GM12891 (cell line): ENCODE results near the gene ST6GAL2.

ENCODE experiments used
- DNase-seq: peaks from one replicate; pipeline ENCODE4 v3.0.0; 2011; ENCODE audit warnings: low spot score; ENCODE audit not compliant: insufficient read length
- FAIRE-seq: peaks from 2 replicates; lab custom pipeline; 2011; peaks lifted over from hg19 to GRCh38; lab: Jason Lieb, UNC
- PAX5 ChIP-seq: IDR thresholded peaks from 2 replicates; pipeline ENCODE4 v1.6.1; 2011; ENCODE audit warnings: low read length, moderate library complexity, mild to moderate bottlenecking; ENCODE audit not compliant: insufficient read depth, severe bottlenecking
- POLR2A ChIP-seq: IDR thresholded peaks from 2 replicates; pipeline ENCODE4 v1.6.1; 2011; ENCODE audit warnings: low read depth, low read length, control low read depth
- POLR2AphosphoS5 ChIP-seq: IDR thresholded peaks from 2 replicates; pipeline ENCODE4 v1.6.1; 2011; ENCODE audit warnings: low read depth, low read length, control low read depth
- POU2F2 ChIP-seq: IDR thresholded peaks from 2 replicates; pipeline ENCODE4 v1.6.1; 2011; ENCODE audit warnings: low read depth, mild to moderate bottlenecking, control low read depth, low read length, moderate library complexity
- SPI1 ChIP-seq: IDR thresholded peaks from 2 replicates; pipeline ENCODE4 v1.6.1; 2011; ENCODE audit warnings: low read depth, low read length, control low read depth
- TAF1 ChIP-seq: IDR thresholded peaks from 2 replicates; pipeline ENCODE4 v1.6.1; 2011; ENCODE audit warnings: low read depth, low read length, control low read depth

ST6GAL2 gene

DNA sequence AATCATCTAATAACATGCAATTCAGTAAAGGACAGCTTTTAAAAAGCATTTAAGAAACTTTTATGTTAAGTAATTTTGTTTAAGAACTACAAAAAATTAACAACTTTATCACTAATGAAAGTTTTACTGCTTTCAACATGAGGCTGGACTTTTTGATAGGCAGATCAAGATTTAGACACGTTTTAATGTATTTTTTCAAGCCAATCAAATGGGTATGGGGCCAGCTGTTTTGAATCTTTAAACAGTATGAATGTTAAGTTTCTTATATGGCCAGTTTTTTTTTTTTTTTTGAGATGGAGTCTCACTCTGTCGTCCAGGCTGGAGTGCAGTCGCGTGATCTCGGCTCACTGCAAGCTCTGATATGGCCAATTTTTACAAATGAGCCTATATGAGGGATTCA is 73.1 kb downstream of the ST6GAL2 start:
- TF ChIP-seq POLR2AphosphoS5 = no peak
- no peak for TF ChIP-seq PAX5
- TF ChIP-seq TAF1 = no peak
- TF ChIP-seq POLR2A = no peak
- TF ChIP-seq POU2F2 = no peak
- no peak for TF ChIP-seq SPI1
- FAIRE-seq (no peak), DNase-seq (no peak)

DNA sequence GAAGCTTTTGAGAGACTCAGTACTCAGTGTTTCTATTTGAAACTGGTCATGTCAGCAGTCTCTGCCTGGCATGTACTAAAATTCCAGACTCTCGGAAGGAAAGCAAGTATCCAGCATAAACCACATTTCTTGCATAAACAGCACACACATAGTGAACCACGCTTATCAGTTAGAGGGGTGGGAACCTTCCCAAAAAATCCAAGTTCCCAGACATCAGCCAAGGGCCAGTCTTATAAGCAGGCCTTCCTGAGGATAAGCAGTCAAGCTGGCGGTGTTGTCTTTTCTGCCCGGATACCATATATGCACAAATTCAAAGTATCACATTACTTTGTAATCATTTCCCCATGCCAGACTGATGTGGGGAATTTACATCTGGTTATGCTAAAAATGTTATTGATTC is 73.6 kb downstream of the ST6GAL2 start:
- FAIRE-seq = no peak
- TF ChIP-seq PAX5 = no peak
- no peak for TF ChIP-seq POLR2A
- no peak for TF ChIP-seq SPI1
- TF ChIP-seq POLR2AphosphoS5 = no peak
- no peak for TF ChIP-seq TAF1
- no peak for TF ChIP-seq POU2F2

DNA sequence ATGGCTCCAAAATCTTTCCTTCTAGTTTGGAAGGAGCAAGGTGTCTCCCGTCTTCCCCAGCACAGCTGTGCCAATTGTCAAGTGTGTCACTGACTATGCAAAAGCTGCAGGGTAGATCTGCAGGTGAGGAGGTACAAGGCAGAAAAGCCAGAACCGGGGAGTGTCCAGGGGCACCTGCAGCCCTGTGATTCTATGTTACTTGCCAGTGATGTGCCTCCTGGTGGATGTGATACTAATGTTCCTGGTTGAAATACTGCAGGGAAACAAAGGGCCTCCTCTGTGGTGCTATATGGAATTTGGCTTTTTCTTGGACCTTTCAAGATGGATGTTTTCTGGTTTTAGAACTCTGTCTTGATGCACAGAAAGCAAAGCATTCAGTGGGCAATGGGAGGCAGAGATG is 80.3 kb downstream of the ST6GAL2 start:
- FAIRE-seq (no peak), DNase-seq (no peak)
- TF ChIP-seq SPI1 (no peak), POU2F2 (no peak), PAX5 (no peak), POLR2AphosphoS5 (no peak), POLR2A (no peak), TAF1 (no peak)

More for the DNA sequence above, 73.6 kb downstream of the ST6GAL2 start:
- no peak for DNase-seq

GRCh38 chr2:106804161-106804560 is 81.8 kb downstream of the ST6GAL2 start:
- DNase-seq = no peak
- FAIRE-seq = no peak
- TF ChIP-seq POU2F2 (no peak), PAX5 (no peak), TAF1 (no peak), POLR2AphosphoS5 (no peak), POLR2A (no peak), SPI1 (no peak)

DNA sequence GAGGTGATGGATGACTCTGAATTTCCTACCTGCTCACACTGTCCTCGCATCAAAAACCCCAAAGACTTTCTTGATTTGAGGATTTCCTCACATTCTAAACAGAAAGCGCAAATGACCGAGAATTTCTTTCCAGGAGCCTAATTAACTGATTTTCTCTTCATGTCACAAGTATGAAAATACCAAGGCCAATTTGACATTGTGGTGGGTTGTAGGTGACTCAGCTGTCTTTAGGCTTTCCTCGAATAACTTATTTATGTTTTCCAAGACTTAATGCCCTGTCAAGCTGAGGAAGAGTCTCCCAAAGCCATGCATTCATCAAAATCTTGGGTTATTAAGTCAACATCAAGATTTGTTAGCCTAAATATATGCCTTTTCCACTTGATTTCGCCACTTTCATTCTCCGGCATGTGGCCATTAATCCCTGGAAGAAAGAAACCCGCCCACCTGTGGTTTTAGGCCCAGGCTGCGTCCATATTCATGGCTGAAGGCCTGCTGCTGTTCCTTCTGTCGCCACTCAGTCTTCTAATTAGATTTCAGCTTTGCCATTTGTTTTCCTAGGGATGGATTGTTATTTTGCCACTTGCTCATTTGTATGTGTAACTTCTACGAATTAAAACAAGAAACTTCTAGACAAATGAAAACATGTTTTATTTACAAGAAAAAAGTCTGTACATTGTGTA is 84.9 kb downstream of the ST6GAL2 start:
- no peak for TF ChIP-seq SPI1
- no peak for TF ChIP-seq POLR2A
- TF ChIP-seq PAX5 = no peak
- no peak for TF ChIP-seq POLR2AphosphoS5
- no peak for TF ChIP-seq POU2F2
- no peak for TF ChIP-seq TAF1
- no peak for DNase-seq
- FAIRE-seq = no peak

GRCh38 chr2:106800180-106800579 is 85.8 kb downstream of the ST6GAL2 start:
- DNase-seq (no peak), FAIRE-seq (no peak)
- TF ChIP-seq TAF1 = no peak
- TF ChIP-seq POU2F2 = no peak
- no peak for TF ChIP-seq PAX5
- no peak for TF ChIP-seq POLR2AphosphoS5
- TF ChIP-seq SPI1 = no peak
- TF ChIP-seq POLR2A = no peak

- no peak for TF ChIP-seq TAF1
- TF ChIP-seq POLR2AphosphoS5 = no peak
- TF ChIP-seq PAX5 = no peak
- no peak for TF ChIP-seq POU2F2
- no peak for TF ChIP-seq POLR2A
- no peak for TF ChIP-seq SPI1
- no peak for FAIRE-seq
- DNase-seq = no peak
These were observed 87.0 kb downstream of the ST6GAL2 start for GRCh38 chr2:106798826-106799552.

DNA sequence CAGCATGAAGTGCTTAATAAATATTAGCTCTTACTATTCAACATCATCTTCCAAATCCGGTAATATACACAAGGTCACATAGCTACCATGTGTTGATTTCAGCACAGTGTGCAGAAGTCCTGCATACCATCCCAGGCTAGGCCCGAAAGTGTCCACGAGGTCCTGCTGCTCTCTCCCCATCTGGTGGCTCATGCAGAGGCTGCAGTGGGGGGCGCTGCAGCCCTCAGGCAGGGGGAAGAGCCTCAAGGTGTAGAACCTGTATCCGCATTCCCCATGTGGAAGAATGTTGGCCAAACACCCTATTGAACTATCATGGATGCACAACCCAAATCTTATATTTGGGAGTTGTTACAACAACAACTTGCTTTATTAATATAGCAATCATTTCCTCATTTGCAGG is 88.5 kb downstream of the ST6GAL2 start:
- DNase-seq (no peak), FAIRE-seq (no peak)
- no peak for TF ChIP-seq SPI1
- no peak for TF ChIP-seq PAX5
- TF ChIP-seq TAF1 = no peak
- no peak for TF ChIP-seq POLR2A
- no peak for TF ChIP-seq POU2F2
- TF ChIP-seq POLR2AphosphoS5 = no peak

DNA sequence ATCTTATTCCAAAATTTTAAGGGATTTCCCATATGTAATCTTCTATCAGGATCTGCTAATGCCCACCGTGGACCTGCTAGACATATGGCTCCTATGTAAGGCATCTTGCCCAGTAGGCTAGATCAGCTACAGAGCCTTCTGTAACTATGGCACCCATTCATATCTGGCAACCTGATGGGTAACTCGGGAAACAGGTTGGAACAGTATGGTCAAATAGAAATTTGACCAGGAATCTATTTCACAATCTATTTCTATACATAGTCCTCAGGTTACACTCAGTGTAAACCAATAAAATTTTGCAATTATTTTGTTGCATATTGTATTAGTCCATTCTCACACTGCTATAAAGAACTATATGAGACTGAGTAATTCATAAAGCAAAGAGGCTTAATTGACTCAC is 93.3 kb downstream of the ST6GAL2 start:
- no peak for FAIRE-seq
- TF ChIP-seq PAX5 (no peak), POU2F2 (no peak), TAF1 (no peak), POLR2A (no peak), POLR2AphosphoS5 (no peak), SPI1 (no peak)

More for the DNA sequence above, 93.3 kb downstream of the ST6GAL2 start:
- no peak for DNase-seq
